ENCODE measurements around the gene GAD1. TPM values are rescaled to one million over a fixed set of nuclear protein-coding genes. Genes with fewer than 3 reads are reported as not detected.

Gene GAD1
- total and polyA plus RNA-seq, 10 of the 15 experiments (the other 5 are each of a cell fraction or from before 2014, with no cell fraction given) = 0.04 to 3.4 (median 0.42) TPM

DNA sequence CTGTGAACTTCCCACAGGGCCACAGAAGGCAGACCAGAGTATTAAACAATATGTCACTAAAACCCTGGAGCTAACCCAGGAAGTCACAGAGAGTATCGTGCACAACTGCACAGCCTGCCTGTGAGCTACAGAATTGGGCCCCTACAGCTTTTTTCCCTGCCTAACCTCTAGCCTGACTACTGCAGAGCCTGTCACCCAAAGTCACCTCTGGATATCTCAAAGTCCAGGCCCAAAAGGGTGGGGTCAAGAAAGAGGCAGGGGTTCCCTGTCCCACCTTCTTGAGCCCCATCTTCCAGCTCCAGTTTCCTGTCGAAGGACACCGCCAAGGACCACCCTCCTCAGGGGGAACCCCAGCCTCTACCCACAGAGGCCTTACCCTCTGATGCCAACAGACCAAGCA is 13.5 kb downstream of the GAD1 start:
- Histone ChIP-seq H3K4me3 (no peak overlapping the region), H3K27me3 (replicated peaks in 1 of 2; ENCODE audit: control insufficient read depth in 2 of 2, insufficient read depth in 2 of 2, low read length in 1 of 2) (peaks cover 0 to 3% of the 10 kb centered on the region in 2 experiments; a peak in 1 of 4 replicates), H4K20me1 (ENCODE audit: control insufficient read depth, insufficient read depth) (no peaks in the 10 kb centered on the region), H3K36me3 (ENCODE audit: control insufficient read depth in 2 of 2, insufficient read depth in 2 of 2, low read length in 1 of 2) (no peaks in the 10 kb centered on the region), H3K4me1 (ENCODE audit: control insufficient read depth, insufficient read depth, low read length) (no peaks in the 10 kb centered on the region), H3K79me2 (ENCODE audit: control insufficient read depth, insufficient read depth, low read length) (no peaks in the 10 kb centered on the region), H2AFZ (ENCODE audit: control insufficient read depth, low read depth, low read length) (no peak overlapping the region), H3K9ac (ENCODE audit: control insufficient read depth, insufficient read depth, low read length) (no peak overlapping the region), H3K4me2 (ENCODE audit: control insufficient read depth, insufficient read depth) (no peak overlapping the region), H3K9me3 (replicated peaks; ENCODE audit: control insufficient read depth, insufficient read depth, low read length) (no peaks in the 10 kb centered on the region), H3K27ac (ENCODE audit: control insufficient read depth, insufficient read depth) (no peak overlapping the region)
- DNase-seq (ENCODE audit: low read depth, low spot score) (no peak), FAIRE-seq (no peak), ATAC-seq (no peak)
- BruUV-seq (replicated peaks) = no TSS peak
- RAD21 ChIA-PET (ENCODE audit: unreplicated experiment) = no interaction called here
- intact Hi-C loops (cut with micrococcal nuclease; ENCODE audit: unreplicated experiment) = no loop called here
- in situ Hi-C loops (cut with MboI) = no loop called here
- TF ChIP-seq, protein P1, sequence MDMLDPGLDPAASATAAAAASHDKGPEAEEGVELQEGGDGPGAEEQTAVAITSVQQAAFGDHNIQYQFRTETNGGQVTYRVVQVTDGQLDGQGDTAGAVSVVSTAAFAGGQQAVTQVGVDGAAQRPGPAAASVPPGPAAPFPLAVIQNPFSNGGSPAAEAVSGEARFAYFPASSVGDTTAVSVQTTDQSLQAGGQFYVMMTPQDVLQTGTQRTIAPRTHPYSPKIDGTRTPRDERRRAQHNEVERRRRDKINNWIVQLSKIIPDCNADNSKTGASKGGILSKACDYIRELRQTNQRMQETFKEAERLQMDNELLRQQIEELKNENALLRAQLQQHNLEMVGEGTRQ (IDR thresholded peaks at IDR 0.05; ENCODE audit: borderline replicate concordance, low read depth, low read length) = no peak
- no peak for TF ChIP-seq ASH2L (IDR thresholded peaks at IDR 0.05; ENCODE audit: borderline replicate concordance, low read depth)
- TF ChIP-seq TARDBP (IDR thresholded peaks at IDR 0.05; ENCODE audit: borderline replicate concordance) = no peak
- TF ChIP-seq TCF12 (IDR thresholded peaks at IDR 0.05; ENCODE audit: low read depth, low read length) = no peak
- no peak for TF ChIP-seq MYC (IDR thresholded peaks at IDR 0.05; ENCODE audit: insufficient read depth, insufficient read length, insufficient replicate concordance, low read length, severe bottlenecking)
- no peak for TF ChIP-seq POLR2A (IDR thresholded peaks at IDR 0.05; ENCODE audit: low read depth, low read length)
- no peak for TF ChIP-seq ETV6 (conservative IDR thresholded peaks at IDR 0.05 in 1 of 2, IDR thresholded peaks at IDR 0.05 in 1 of 2; ENCODE audit: borderline replicate concordance in 1 of 2, low read depth in 1 of 2)
- TF ChIP-seq, protein P2, sequence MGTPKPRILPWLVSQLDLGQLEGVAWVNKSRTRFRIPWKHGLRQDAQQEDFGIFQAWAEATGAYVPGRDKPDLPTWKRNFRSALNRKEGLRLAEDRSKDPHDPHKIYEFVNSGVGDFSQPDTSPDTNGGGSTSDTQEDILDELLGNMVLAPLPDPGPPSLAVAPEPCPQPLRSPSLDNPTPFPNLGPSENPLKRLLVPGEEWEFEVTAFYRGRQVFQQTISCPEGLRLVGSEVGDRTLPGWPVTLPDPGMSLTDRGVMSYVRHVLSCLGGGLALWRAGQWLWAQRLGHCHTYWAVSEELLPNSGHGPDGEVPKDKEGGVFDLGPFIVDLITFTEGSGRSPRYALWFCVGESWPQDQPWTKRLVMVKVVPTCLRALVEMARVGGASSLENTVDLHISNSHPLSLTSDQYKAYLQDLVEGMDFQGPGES (IDR thresholded peaks at IDR 0.05) = no peak
- no peak for TF ChIP-seq SRF (IDR thresholded peaks at IDR 0.05; ENCODE audit: low read depth in 2 of 2, low read length in 2 of 2)
- no peak for TF ChIP-seq JUNB (IDR thresholded peaks at IDR 0.05)
- no peak for TF ChIP-seq SREBF1 (IDR thresholded peaks at IDR 0.05; ENCODE audit: low read length)
- TF ChIP-seq, protein P3, sequence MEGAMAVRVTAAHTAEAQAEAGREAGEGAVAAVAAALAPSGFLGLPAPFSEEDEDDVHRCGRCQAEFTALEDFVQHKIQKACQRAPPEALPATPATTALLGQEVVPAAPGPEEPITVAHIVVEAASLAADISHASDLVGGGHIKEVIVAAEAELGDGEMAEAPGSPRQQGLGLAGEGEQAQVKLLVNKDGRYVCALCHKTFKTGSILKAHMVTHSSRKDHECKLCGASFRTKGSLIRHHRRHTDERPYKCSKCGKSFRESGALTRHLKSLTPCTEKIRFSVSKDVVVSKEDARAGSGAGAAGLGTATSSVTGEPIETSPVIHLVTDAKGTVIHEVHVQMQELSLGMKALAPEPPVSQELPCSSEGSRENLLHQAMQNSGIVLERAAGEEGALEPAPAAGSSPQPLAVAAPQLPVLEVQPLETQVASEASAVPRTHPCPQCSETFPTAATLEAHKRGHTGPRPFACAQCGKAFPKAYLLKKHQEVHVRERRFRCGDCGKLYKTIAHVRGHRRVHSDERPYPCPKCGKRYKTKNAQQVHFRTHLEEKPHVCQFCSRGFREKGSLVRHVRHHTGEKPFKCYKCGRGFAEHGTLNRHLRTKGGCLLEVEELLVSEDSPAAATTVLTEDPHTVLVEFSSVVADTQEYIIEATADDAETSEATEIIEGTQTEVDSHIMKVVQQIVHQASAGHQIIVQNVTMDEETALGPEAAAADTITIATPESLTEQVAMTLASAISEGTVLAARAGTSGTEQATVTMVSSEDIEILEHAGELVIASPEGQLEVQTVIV (IDR thresholded peaks at IDR 0.05; ENCODE audit: borderline replicate concordance, partially characterized antibody) = no peak
- TF ChIP-seq FOS (IDR thresholded peaks at IDR 0.05; ENCODE audit: borderline replicate concordance, extremely low read depth, insufficient read length) = no peak
- TF ChIP-seq PAX8 (IDR thresholded peaks at IDR 0.05) = no peak
- TF ChIP-seq MEF2A (IDR thresholded peaks at IDR 0.05; ENCODE audit: insufficient read depth, low read depth, low read length) = no peak
- no peak for TF ChIP-seq MTA3 (IDR thresholded peaks at IDR 0.05; ENCODE audit: borderline replicate concordance, low read length)
- no peak for TF ChIP-seq NRF1 (conservative IDR thresholded peaks at IDR 0.05; ENCODE audit: low read depth, low read length)
- no peak for TF ChIP-seq ZNF207 (IDR thresholded peaks at IDR 0.05; ENCODE audit: borderline replicate concordance)
- TF ChIP-seq, protein P4, sequence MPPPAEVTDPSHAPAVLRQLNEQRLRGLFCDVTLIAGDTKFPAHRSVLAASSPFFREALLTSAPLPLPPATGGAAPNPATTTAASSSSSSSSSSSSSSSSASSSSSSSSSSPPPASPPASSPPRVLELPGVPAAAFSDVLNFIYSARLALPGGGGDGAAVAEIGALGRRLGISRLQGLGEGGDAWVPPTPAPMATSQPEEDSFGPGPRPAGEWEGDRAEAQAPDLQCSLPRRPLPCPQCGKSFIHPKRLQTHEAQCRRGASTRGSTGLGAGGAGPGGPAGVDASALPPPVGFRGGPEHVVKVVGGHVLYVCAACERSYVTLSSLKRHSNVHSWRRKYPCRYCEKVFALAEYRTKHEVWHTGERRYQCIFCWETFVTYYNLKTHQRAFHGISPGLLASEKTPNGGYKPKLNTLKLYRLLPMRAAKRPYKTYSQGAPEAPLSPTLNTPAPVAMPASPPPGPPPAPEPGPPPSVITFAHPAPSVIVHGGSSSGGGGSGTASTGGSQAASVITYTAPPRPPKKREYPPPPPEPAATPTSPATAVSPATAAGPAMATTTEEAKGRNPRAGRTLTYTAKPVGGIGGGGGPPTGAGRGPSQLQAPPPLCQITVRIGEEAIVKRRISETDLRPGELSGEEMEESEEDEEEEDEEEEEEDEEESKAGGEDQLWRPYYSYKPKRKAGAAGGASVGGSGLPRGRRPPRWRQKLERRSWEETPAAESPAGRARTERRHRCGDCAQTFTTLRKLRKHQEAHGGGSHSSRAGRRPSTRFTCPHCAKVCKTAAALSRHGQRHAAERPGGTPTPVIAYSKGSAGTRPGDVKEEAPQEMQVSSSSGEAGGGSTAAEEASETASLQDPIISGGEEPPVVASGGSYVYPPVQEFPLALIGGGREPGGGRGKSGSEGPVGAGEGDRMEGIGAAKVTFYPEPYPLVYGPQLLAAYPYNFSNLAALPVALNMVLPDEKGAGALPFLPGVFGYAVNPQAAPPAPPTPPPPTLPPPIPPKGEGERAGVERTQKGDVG (CRISPR knock-in tag; IDR thresholded peaks at IDR 0.05) = no peak
- SMC1A ChIA-PET (ENCODE audit: uncharacterized antibody, unreplicated experiment) = no interaction called here
- 40% methylated on average over 3 of the region's 3 CpGs for WGBS (ENCODE audit: insufficient coverage, insufficient replicate concordance, low lambda C conversion rate, missing lambda C conversion rate)
- POLR2A ChIA-PET = no interaction called here
- CTCF ChIA-PET = no interaction called here
